GM12878 (cell line): ENCODE data around the gene CNN2. TPM values are rescaled to one million over a fixed set of nuclear protein-coding genes. Genes with fewer than 3 reads are reported as not detected.
A peak's percentile ranks its signal among the peaks of the same experiment; 100 is the strongest.

Experiments
- BACH1 ChIP-seq: fragments of 450-650 bp; IDR thresholded peaks from 2 replicates; pipeline ENCODE4 v1.6.1; 2017; ENCODE audit warnings: mild to moderate bottlenecking, borderline replicate concordance
- EP300 ChIP-seq, 2 experiments: fragments of 150-350 bp in 1 of 2; IDR thresholded peaks; 2 replicates each; pipeline ENCODE4 v1.6.1; 2011 to 2012; ENCODE audit warnings: low read depth in 2 of 2, low read length in 2 of 2, borderline replicate concordance in 1 of 2, improper control_type of control experiment in 1 of 2, inconsistent platforms in 1 of 2; ENCODE audit not compliant: control insufficient read depth in 1 of 2
- GATAD2B ChIP-seq: fragments of 450-650 bp; conservative IDR thresholded peaks from 2 replicates; pipeline ENCODE4 v1.6.1; 2017; ENCODE audit warnings: low read depth, mild to moderate bottlenecking, moderate library complexity
- IRF4 ChIP-seq: IDR thresholded peaks from 2 replicates; pipeline ENCODE4 v1.6.1; 2011; ENCODE audit warnings: low read depth, low read length
- JUND ChIP-seq: IDR thresholded peaks from 2 replicates; pipeline ENCODE4 v1.6.1; 2012; ENCODE audit warnings: low read depth, mild to moderate bottlenecking, low read length, improper control_type of control experiment, moderate library complexity
- KLF5 ChIP-seq: fragments of 450-650 bp; IDR thresholded peaks from 2 replicates; pipeline ENCODE4 v1.6.1; 2014; ENCODE audit warnings: mild to moderate bottlenecking; ENCODE audit not compliant: partially characterized antibody
- NBN ChIP-seq: fragments of 450-650 bp; IDR thresholded peaks from 2 replicates; pipeline ENCODE4 v1.6.1; 2016
- NFXL1 ChIP-seq: fragments of 450-650 bp; IDR thresholded peaks from 2 replicates; pipeline ENCODE4 v1.6.1; 2017; ENCODE audit warnings: antibody characterized with exemption, mild to moderate bottlenecking, borderline replicate concordance
- NFYB ChIP-seq: IDR thresholded peaks from 2 replicates; pipeline ENCODE4 v1.6.1; 2011; ENCODE audit warnings: low read depth, mild to moderate bottlenecking, low read length, improper control_type of control experiment, moderate library complexity; ENCODE audit not compliant: insufficient read depth
- NRF1 ChIP-seq: conservative IDR thresholded peaks from 2 replicates; pipeline ENCODE4 v1.6.1; 2011; ENCODE audit warnings: mild to moderate bottlenecking, low read depth, low read length, improper control_type of control experiment
- SMAD5 ChIP-seq: IDR thresholded peaks from 2 replicates; pipeline ENCODE4 v1.6.1; 2016; ENCODE audit warnings: antibody characterized with exemption, low read depth
- SREBF2 ChIP-seq: IDR thresholded peaks from 2 replicates; pipeline ENCODE4 v1.6.1; 2012; ENCODE audit warnings: mild to moderate bottlenecking, low read length
- WRNIP1 ChIP-seq: IDR thresholded peaks from 2 replicates; pipeline ENCODE4 v1.6.1; 2011; ENCODE audit warnings: low read depth, low read length, improper control_type of control experiment, borderline replicate concordance
- YY1 ChIP-seq: IDR thresholded peaks from 2 replicates; pipeline ENCODE4 v1.6.1; 2011; ENCODE audit warnings: low read depth, mild to moderate bottlenecking, low read length
- ZNF384 ChIP-seq: IDR thresholded peaks from 2 replicates; pipeline ENCODE4 v1.6.1; 2012; ENCODE audit warnings: low read depth, mild to moderate bottlenecking, low read length, improper control_type of control experiment, borderline replicate concordance
- polyA plus RNA-seq, 11 experiments: library from polyadenylated mRNA; depleted of rRNA in 4 of 11; unstranded in 6 of 11; stranded (reverse) in 5 of 11; fragments of >200 nt; fragmentation: Nextera tagmentation in 4 of 11; fragmentation: Illumina TruSeq in 1 of 11; extraction: Ambion mirVana in 4 of 11; extraction: Trizol in 1 of 11; gene quantifications; 1 replicate in 1 of 11; 2 replicates in 10 of 11; pipeline versions ENCODE4 v1.2.1 to v1.2.3, GENCODE V29; 2011 to 2016; ENCODE audit warnings: inconsistent platforms in 2 of 11, missing spikeins in 2 of 11, low read depth in 1 of 11
- total RNA-seq, 4 experiments: library from RNA; depleted of rRNA in 3 of 4; stranded (reverse); fragments of >200 nt in 3 of 4; fragmentation: Illumina TruSeq in 1 of 4; extraction: Trizol in 1 of 4; gene quantifications; 2 replicates each; pipeline versions ENCODE4 v1.2.1 to v1.2.3, GENCODE V29; 2013 to 2021
- TF ChIP-seq, protein P1 (sequence below): fragments of 450-650 bp; IDR thresholded peaks from 2 replicates; pipeline ENCODE4 v1.6.1; 2016; ENCODE audit warnings: mild to moderate bottlenecking
- TF ChIP-seq, protein P2 (sequence below): fragments of 450-650 bp; IDR thresholded peaks from 2 replicates; pipeline ENCODE4 v1.6.1; 2017; ENCODE audit warnings: mild to moderate bottlenecking
- TF ChIP-seq, protein P3 (sequence below): fragments of 450-650 bp; IDR thresholded peaks from 2 replicates; pipeline ENCODE4 v1.6.1; 2017; ENCODE audit warnings: antibody characterized with exemption, mild to moderate bottlenecking, moderate library complexity
- TF ChIP-seq, protein P4 (sequence below): IDR thresholded peaks from 2 replicates; pipeline ENCODE4 v1.6.1; 2011; ENCODE audit warnings: low read depth, low read length, improper control_type of control experiment, borderline replicate concordance
- TF ChIP-seq, protein P5 (sequence below): IDR thresholded peaks from 2 replicates; pipeline ENCODE4 v1.6.1; 2011; ENCODE audit warnings: mild to moderate bottlenecking, low read depth, low read length, moderate library complexity; ENCODE audit not compliant: insufficient replicate concordance
- TF ChIP-seq, protein P6 (sequence below): IDR thresholded peaks from 2 replicates; pipeline ENCODE4 v1.6.1; 2012; ENCODE audit warnings: low read depth, low read length, improper control_type of control experiment

Gene CNN2
- total and polyA plus RNA-seq, 10 of the 15 experiments (the other 5 are each of a cell fraction or from before 2014, with no cell fraction given) = 34.7 to 311 (median 172) TPM

DNA sequence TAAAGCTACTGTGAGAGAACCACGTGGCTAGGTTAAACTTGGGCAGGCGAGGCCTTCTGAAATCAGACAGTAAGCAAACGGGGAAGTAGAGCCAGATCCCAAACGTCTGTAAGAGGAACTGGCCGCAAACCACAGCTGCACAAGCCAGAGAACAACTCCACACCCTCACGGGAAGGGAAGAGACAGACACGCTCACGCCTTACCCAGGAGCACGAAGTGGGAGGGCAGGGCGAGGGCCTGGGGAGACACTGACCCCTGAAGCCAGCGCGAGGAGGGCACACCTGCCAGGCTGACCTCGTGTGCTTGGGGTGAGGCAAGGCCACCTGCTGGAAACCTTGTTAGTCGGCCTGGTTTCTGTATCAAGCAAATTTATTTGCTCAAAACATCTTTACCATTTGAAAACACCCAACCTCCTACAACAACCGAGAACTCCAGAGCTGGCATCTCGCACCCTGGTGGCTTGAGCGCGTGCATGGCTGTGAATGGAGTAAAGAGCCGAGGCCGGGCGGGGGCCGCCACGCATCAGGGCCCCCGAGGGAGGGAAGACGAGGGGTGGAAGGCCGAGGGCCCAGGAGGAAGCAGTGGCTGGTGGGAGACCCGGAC is 61.5 kb downstream of the CNN2 start (continued):
- no peak for TF ChIP-seq NRF1
- TF ChIP-seq NFXL1 = no peak
- no peak for TF ChIP-seq IRF4
- 0 out of 2 replicates have a peak, but pooled peaks have one; percentile 30 for TF ChIP-seq SMAD5
- TF ChIP-seq, protein P1, sequence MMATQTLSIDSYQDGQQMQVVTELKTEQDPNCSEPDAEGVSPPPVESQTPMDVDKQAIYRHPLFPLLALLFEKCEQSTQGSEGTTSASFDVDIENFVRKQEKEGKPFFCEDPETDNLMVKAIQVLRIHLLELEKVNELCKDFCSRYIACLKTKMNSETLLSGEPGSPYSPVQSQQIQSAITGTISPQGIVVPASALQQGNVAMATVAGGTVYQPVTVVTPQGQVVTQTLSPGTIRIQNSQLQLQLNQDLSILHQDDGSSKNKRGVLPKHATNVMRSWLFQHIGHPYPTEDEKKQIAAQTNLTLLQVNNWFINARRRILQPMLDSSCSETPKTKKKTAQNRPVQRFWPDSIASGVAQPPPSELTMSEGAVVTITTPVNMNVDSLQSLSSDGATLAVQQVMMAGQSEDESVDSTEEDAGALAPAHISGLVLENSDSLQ = no peak
- no peak for TF ChIP-seq SREBF2
- no peak for TF ChIP-seq JUND
- no peak for TF ChIP-seq YY1
- TF ChIP-seq, protein P2, sequence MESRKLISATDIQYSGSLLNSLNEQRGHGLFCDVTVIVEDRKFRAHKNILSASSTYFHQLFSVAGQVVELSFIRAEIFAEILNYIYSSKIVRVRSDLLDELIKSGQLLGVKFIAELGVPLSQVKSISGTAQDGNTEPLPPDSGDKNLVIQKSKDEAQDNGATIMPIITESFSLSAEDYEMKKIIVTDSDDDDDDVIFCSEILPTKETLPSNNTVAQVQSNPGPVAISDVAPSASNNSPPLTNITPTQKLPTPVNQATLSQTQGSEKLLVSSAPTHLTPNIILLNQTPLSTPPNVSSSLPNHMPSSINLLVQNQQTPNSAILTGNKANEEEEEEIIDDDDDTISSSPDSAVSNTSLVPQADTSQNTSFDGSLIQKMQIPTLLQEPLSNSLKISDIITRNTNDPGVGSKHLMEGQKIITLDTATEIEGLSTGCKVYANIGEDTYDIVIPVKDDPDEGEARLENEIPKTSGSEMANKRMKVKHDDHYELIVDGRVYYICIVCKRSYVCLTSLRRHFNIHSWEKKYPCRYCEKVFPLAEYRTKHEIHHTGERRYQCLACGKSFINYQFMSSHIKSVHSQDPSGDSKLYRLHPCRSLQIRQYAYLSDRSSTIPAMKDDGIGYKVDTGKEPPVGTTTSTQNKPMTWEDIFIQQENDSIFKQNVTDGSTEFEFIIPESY = no peak
- TF ChIP-seq, protein P3, sequence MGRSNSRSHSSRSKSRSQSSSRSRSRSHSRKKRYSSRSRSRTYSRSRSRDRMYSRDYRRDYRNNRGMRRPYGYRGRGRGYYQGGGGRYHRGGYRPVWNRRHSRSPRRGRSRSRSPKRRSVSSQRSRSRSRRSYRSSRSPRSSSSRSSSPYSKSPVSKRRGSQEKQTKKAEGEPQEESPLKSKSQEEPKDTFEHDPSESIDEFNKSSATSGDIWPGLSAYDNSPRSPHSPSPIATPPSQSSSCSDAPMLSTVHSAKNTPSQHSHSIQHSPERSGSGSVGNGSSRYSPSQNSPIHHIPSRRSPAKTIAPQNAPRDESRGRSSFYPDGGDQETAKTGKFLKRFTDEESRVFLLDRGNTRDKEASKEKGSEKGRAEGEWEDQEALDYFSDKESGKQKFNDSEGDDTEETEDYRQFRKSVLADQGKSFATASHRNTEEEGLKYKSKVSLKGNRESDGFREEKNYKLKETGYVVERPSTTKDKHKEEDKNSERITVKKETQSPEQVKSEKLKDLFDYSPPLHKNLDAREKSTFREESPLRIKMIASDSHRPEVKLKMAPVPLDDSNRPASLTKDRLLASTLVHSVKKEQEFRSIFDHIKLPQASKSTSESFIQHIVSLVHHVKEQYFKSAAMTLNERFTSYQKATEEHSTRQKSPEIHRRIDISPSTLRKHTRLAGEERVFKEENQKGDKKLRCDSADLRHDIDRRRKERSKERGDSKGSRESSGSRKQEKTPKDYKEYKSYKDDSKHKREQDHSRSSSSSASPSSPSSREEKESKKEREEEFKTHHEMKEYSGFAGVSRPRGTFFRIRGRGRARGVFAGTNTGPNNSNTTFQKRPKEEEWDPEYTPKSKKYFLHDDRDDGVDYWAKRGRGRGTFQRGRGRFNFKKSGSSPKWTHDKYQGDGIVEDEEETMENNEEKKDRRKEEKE = no peak
- 0 out of 2 replicates have a peak, but pooled peaks have one; percentile 45 for TF ChIP-seq BACH1
- TF ChIP-seq, protein P4, sequence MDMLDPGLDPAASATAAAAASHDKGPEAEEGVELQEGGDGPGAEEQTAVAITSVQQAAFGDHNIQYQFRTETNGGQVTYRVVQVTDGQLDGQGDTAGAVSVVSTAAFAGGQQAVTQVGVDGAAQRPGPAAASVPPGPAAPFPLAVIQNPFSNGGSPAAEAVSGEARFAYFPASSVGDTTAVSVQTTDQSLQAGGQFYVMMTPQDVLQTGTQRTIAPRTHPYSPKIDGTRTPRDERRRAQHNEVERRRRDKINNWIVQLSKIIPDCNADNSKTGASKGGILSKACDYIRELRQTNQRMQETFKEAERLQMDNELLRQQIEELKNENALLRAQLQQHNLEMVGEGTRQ = no peak; the same call in 1 of the 2 replicates
- TF ChIP-seq, protein P5, sequence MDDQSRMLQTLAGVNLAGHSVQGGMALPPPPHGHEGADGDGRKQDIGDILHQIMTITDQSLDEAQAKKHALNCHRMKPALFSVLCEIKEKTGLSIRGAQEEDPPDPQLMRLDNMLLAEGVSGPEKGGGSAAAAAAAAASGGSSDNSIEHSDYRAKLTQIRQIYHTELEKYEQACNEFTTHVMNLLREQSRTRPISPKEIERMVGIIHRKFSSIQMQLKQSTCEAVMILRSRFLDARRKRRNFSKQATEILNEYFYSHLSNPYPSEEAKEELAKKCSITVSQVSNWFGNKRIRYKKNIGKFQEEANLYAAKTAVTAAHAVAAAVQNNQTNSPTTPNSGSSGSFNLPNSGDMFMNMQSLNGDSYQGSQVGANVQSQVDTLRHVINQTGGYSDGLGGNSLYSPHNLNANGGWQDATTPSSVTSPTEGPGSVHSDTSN = no peak
- TF ChIP-seq GATAD2B = no peak
- no peak for TF ChIP-seq EP300 (IDR thresholded peaks at IDR 0.05; ENCODE audit: borderline replicate concordance in 1 of 2, control insufficient read depth in 1 of 2, low read depth in 2 of 2, low read length in 2 of 2)
- no peak for TF ChIP-seq ZNF384
- TF ChIP-seq WRNIP1 = no peak
- TF ChIP-seq NFYB = no peak
- TF ChIP-seq, protein P6, sequence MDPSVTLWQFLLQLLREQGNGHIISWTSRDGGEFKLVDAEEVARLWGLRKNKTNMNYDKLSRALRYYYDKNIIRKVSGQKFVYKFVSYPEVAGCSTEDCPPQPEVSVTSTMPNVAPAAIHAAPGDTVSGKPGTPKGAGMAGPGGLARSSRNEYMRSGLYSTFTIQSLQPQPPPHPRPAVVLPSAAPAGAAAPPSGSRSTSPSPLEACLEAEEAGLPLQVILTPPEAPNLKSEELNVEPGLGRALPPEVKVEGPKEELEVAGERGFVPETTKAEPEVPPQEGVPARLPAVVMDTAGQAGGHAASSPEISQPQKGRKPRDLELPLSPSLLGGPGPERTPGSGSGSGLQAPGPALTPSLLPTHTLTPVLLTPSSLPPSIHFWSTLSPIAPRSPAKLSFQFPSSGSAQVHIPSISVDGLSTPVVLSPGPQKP = no peak
- TF ChIP-seq KLF5 = no peak
- TF ChIP-seq NBN = no peak
